ENCODE results near the gene ENOX1.
A peak's percentile ranks its signal among the peaks of the same experiment; 100 is the strongest.
"Not testable (repeated sequence)": the region's sequence is repeated elsewhere in the genome, so short reads cannot be mapped to it uniquely, and the experiment has no call there.

The ENOX1 gene

GRCh38 chr13:43786766-43787517, at the start of gene ENOX1:
ENOX1 (minus strand) TSS chr13:43786972.
- peak; percentile 44 for DNase-seq

- DNase-seq, result no peak
Measured at GRCh38 chr13:43835701-43836100, 48.9 kb upstream of the ENOX1 start.

- no peak for DNase-seq
Measured at GRCh38 chr13:43831088-43831487, 44.3 kb upstream of the ENOX1 start.

- DNase-seq, result no peak
Measured at GRCh38 chr13:43830497-43830881, 43.7 kb upstream of the ENOX1 start.

GRCh38 chr13:43824656-43825055, 37.9 kb upstream of the ENOX1 start:
- DNase-seq, result not testable (repeated sequence)

GRCh38 chr13:43822969-43823368, 36.2 kb upstream of the ENOX1 start:
- no peak for DNase-seq

GRCh38 chr13:43816401-43816889, 29.7 kb upstream of the ENOX1 start:
- no peak for DNase-seq

- DNase-seq, result no peak
Measured at GRCh38 chr13:43815204-43815603, 28.4 kb upstream of the ENOX1 start.

GRCh38 chr13:43808676-43809075, 21.9 kb upstream of the ENOX1 start:
- DNase-seq, result no peak

- DNase-seq, result no peak
Measured at GRCh38 chr13:43805681-43806128, 18.9 kb upstream of the ENOX1 start.

GRCh38 chr13:43805071-43805468, 18.3 kb upstream of the ENOX1 start:
- peak; percentile 41 for DNase-seq

- DNase-seq, result no peak
Measured at GRCh38 chr13:43804461-43805070, 17.8 kb upstream of the ENOX1 start.

GRCh38 chr13:43802511-43802910, 15.7 kb upstream of the ENOX1 start:
- no peak for DNase-seq

GRCh38 chr13:43800828-43801227, 14.1 kb upstream of the ENOX1 start:
- DNase-seq, result no peak

- DNase-seq, result no peak
Measured at GRCh38 chr13:43799191-43799590, 12.4 kb upstream of the ENOX1 start.

- DNase-seq, result no peak
Measured at GRCh38 chr13:43797869-43798268, 11.1 kb upstream of the ENOX1 start.

- DNase-seq, result no peak
Measured at GRCh38 chr13:43797159-43797558, 10.4 kb upstream of the ENOX1 start.

GRCh38 chr13:43794416-43794815, 7.6 kb upstream of the ENOX1 start:
- no peak for DNase-seq

GRCh38 chr13:43792076-43792881, 5.5 kb upstream of the ENOX1 start:
- DNase-seq, result no peak

GRCh38 chr13:43787997-43788396, 1.2 kb upstream of the ENOX1 start:
- no peak for DNase-seq

GRCh38 chr13:43787518-43787891, 733 bp upstream of the ENOX1 start:
- no peak for DNase-seq

- no peak for DNase-seq
Measured at GRCh38 chr13:43786472-43786765, 353 bp downstream of the ENOX1 start.

- peak; percentile 45 for DNase-seq
Measured at GRCh38 chr13:43785650-43786471, 911 bp downstream of the ENOX1 start.
